ENCODE data around the gene GAD1. TPM values are rescaled to one million over a fixed set of nuclear protein-coding genes. Genes with fewer than 3 reads are reported as not detected.

The GAD1 gene
- total and polyA plus RNA-seq, 2 of the 8 experiments (the other 6 are each of a cell fraction or from before 2014, with no cell fraction given): 0.65 to 1.0 TPM

DNA sequence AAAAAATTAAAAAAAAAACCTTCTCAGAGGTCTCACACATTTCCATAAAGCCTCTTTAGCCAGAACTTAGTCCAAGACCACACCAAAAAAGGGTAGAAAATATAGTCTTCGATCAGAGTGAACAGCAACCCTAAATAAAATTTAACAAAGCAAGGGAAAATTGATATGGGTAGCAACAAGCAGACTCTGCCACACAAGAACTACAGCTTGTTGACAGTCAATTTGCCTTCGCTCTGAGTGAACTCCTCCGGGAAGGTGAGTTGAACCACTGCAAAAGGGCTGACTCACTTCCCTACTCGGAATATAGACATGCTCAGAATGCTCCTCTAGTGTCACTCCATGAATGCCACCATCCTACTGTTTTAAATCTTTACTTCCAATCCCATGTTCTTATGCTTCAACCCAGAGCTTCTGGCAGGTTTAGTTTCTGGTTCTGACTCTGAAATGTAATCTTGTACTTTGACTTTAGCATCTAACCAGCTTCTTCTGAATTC lies 24.1 kb downstream of the GAD1 start:
- H2AK5ac ChIP-seq (ENCODE audit: low read depth, low read length): no peak overlapping the region
- ChIA-PET CTCF (ENCODE audit: partially characterized antibody) (interaction anchor here (0.9 to 9.4 kb wide), 2 partner anchors 32 to 89 kb away, joined by 3 to 94 read pairs; no protein-coding TSS in a partner anchor), POLR2A (ENCODE audit: partially characterized antibody) (interaction anchor here (0.6 to 0.9 kb wide), 2 partner anchors 16 to 88 kb away, joined by 3 read pairs; no protein-coding TSS in a partner anchor)
- no peaks in the 10 kb centered on the region; a peak in 1 of 8 replicates for H3K36me3 ChIP-seq (ENCODE audit: control insufficient read depth in 2 of 4, insufficient read depth in 4 of 4, low read length in 3 of 4)
- no peak overlapping the region for H4K5ac ChIP-seq (ENCODE audit: insufficient read length, low read depth, low read length)
- no peak overlapping the region for H3K56ac ChIP-seq (replicated peaks; ENCODE audit: insufficient read length, low read depth, low read length)
- no peak overlapping the region for H2BK120ac ChIP-seq (replicated peaks; ENCODE audit: low read depth, low read length)
- H3K4me2 ChIP-seq (ENCODE audit: insufficient read depth in 1 of 2, low read depth in 2 of 2, low read length in 2 of 2): no peak overlapping the region
- no peaks in the 10 kb centered on the region for H4K20me1 ChIP-seq (replicated peaks in 1 of 2; ENCODE audit: control insufficient read depth in 1 of 2, insufficient read depth in 2 of 2, low read length in 2 of 2)
- H3K9ac ChIP-seq (replicated peaks in 1 of 4; ENCODE audit: extremely low read depth in 1 of 4, low read depth in 3 of 4, low read length in 3 of 4): no peak overlapping the region
- H3K27me3 ChIP-seq (replicated peaks in 1 of 4; ENCODE audit: control insufficient read depth in 3 of 4, extremely low read depth in 1 of 4, insufficient read depth in 3 of 4, low read length in 3 of 4): no peaks in the 10 kb centered on the region
- DNase-seq (ENCODE audit: low read depth in 1 of 2, low spot score in 2 of 2) (no peak), FAIRE-seq (no peak)
- H2BK12ac ChIP-seq (ENCODE audit: low read depth, low read length): no peak overlapping the region
- H3K4ac ChIP-seq (replicated peaks; ENCODE audit: insufficient read length, low read depth, low read length): no peak overlapping the region
- H3K79me2 ChIP-seq (ENCODE audit: control insufficient read depth in 1 of 2, insufficient read depth in 2 of 2, low read length in 2 of 2): no peaks in the 10 kb centered on the region
- H2AFZ ChIP-seq (ENCODE audit: low read length): no peak overlapping the region
- H3K18ac ChIP-seq (ENCODE audit: extremely low read depth, low read length): no peak overlapping the region
- no peak overlapping the region for H3K4me3 ChIP-seq (ENCODE audit: extremely low read depth in 1 of 4, insufficient read depth in 2 of 4, low read depth in 3 of 4, low read length in 4 of 4)
- no peak overlapping the region for H2BK5ac ChIP-seq (ENCODE audit: low read depth, low read length)
- no peak overlapping the region for H3K27ac ChIP-seq (ENCODE audit: low read depth, low read length)
- H3K9me3 ChIP-seq (ENCODE audit: insufficient read depth in 2 of 2, low read depth in 1 of 2, low read length in 1 of 2): no peaks in the 10 kb centered on the region
- no peaks in the 10 kb centered on the region for H3K4me1 ChIP-seq (replicated peaks in 1 of 4; ENCODE audit: control insufficient read depth in 3 of 4, insufficient read depth in 4 of 4, low read length in 3 of 4)
- H2BK20ac ChIP-seq (ENCODE audit: low read length): no peak overlapping the region
- H3K23ac ChIP-seq (ENCODE audit: insufficient read length): no peak overlapping the region
- H4K91ac ChIP-seq (replicated peaks; ENCODE audit: insufficient read length, low read length): no peak overlapping the region
- H4K8ac ChIP-seq (ENCODE audit: extremely low read depth, insufficient read depth, low read length): no peak overlapping the region
- H2BK15ac ChIP-seq (ENCODE audit: low read length): no peak overlapping the region
- no peaks in the 10 kb centered on the region for H3K23me2 ChIP-seq (ENCODE audit: low read depth, low read length)
- no peaks in the 10 kb centered on the region for H3K79me1 ChIP-seq (ENCODE audit: low read depth, low read length)
- no peak overlapping the region for H3K14ac ChIP-seq (ENCODE audit: insufficient read length)
- WGBS, 2 experiments (ENCODE audit: extremely low coverage in 1 of 2, insufficient coverage in 1 of 2, insufficient read length in 1 of 2, insufficient replicate concordance in 2 of 2, low coverage in 1 of 2, low lambda C conversion rate in 2 of 2, missing lambda C conversion rate in 1 of 2): 83% methylated on average over 4 of the region's 4 CpGs; no CpG with 5 or more reads in 1 of the 2 experiments
- no peak for TF ChIP-seq RNF2 (IDR thresholded peaks at IDR 0.05; ENCODE audit: borderline replicate concordance, low read depth, low read length, missing control alignments, poor library complexity, severe bottlenecking)
- no peak for TF ChIP-seq SUZ12 (IDR thresholded peaks at IDR 0.05; ENCODE audit: low read length)
- no peak for TF ChIP-seq SIX5 (IDR thresholded peaks at IDR 0.05; ENCODE audit: low read depth, low read length)
- no peak for TF ChIP-seq SRF (IDR thresholded peaks at IDR 0.05; ENCODE audit: low read depth, low read length)
- no peak for TF ChIP-seq TBP (IDR thresholded peaks at IDR 0.05; ENCODE audit: low read depth, low read length)
- no peak for TF ChIP-seq HDAC2 (IDR thresholded peaks at IDR 0.05; ENCODE audit: borderline replicate concordance in 1 of 2, low read depth in 2 of 2, low read length in 2 of 2)
- TF ChIP-seq, protein P1, sequence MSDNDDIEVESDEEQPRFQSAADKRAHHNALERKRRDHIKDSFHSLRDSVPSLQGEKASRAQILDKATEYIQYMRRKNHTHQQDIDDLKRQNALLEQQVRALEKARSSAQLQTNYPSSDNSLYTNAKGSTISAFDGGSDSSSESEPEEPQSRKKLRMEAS (IDR thresholded peaks at IDR 0.05): no peak
- no peak for TF ChIP-seq KDM4A (IDR thresholded peaks at IDR 0.05; ENCODE audit: low read depth, low read length, severe bottlenecking)
- TF ChIP-seq SIN3A (conservative IDR thresholded peaks at IDR 0.05 in 1 of 2, IDR thresholded peaks at IDR 0.05 in 1 of 2; ENCODE audit: low read depth in 1 of 2, low read length in 2 of 2): no peak
- no peak for TF ChIP-seq EZH2 (IDR thresholded peaks at IDR 0.05; ENCODE audit: low read depth, low read length, severe bottlenecking)
- no peak for TF ChIP-seq BRCA1 (IDR thresholded peaks at IDR 0.05; ENCODE audit: low read depth, low read length)
- TF ChIP-seq RXRA (IDR thresholded peaks at IDR 0.05; ENCODE audit: insufficient read depth, low read depth, low read length): no peak
- no peak for TF ChIP-seq FOSL1 (IDR thresholded peaks at IDR 0.05; ENCODE audit: insufficient read depth, low read depth, low read length)
